Adrenal gland (tissue), 12 donors: ENCODE measurements around the gene DIO3. TPM values are rescaled to one million over a fixed set of nuclear protein-coding genes. Genes with fewer than 3 reads are reported as not detected.

Experiments
- DNase-seq, 7 donors: peaks; one replicate each; pipeline ENCODE4 v3.0.0-alpha.2; 2019 to 2020
- H3K27ac ChIP-seq, 5 donors: fragments of 200-600 bp; sonication (generic) in 4 of 5; 1 replicate in 3 of 5; 2 replicates in 2 of 5; pipeline versions ENCODE4 v1.5.1 to v1.8.0; 2016 to 2020; ENCODE audit warnings: mild to moderate bottlenecking in 1 of 5
- H3K27me3 ChIP-seq: fragments of 200-600 bp; 2 replicates; pipeline ENCODE4 v1.8.0; 2021
- H3K36me3 ChIP-seq, 2 donors: fragments of 200-600 bp; replicated peaks in 1 of 2; 1 replicate in 1 of 2; 2 replicates in 1 of 2; pipeline versions ENCODE4 v1.5.1 to v1.8.0; 2018 to 2022
- H3K4me1 ChIP-seq, 2 donors: fragments of 200-600 bp; replicated peaks in 1 of 2; 1 replicate in 1 of 2; 2 replicates in 1 of 2; pipeline versions ENCODE4 v1.5.1 to v1.8.0; 2018 to 2021
- H3K4me3 ChIP-seq, 4 donors: fragments of 200-600 bp; sonication (generic) in 3 of 4; one replicate each; pipeline ENCODE4 v1.5.1; 2016 to 2018
- H3K9me3 ChIP-seq, 3 donors: fragments of 200-600 bp; sonication (generic) in 1 of 3; replicated peaks in 1 of 3; 1 replicate in 2 of 3; 2 replicates in 1 of 3; pipeline versions ENCODE4 v1.5.1 to v1.8.0; 2016 to 2021
- POLR2A ChIP-seq, 2 donors: fragments of 450-650 bp; IDR thresholded peaks; one replicate each; pipeline ENCODE4 v1.6.1; 2017; ENCODE audit warnings: antibody characterized with exemption in 2 of 2, mild to moderate bottlenecking in 2 of 2, moderate library complexity in 1 of 2
- WGBS, 4 donors: extraction: QIAGEN DNeasy Blood & Tissue Kit in 2 of 4; methylation state at CpG; one replicate each; pipeline versions ENCODE4 v1.1.5 to v1.1.7; 2013 to 2017; 5-methylcytosine and 5-hydroxymethylcytosine counted together
- intact Hi-C, 2 donors: fragments of 100-400 bp; cut with DNase I; formaldehyde crosslinking; loops; one replicate each; pipeline versions ENCODE4 v1.14.1 to v1.15.0; 2022 to 2023
- polyA plus RNA-seq, 3 donors: library from polyadenylated mRNA; stranded (reverse); fragments of 200-250 nt in 2 of 3; fragments of 350-450 nt in 1 of 3; fragmentation: Illumina TruSeq in 1 of 3; extraction: RNeasy Lipid Tissue Mini Kit (QIAGEN cat#74804) in 1 of 3; gene quantifications; one replicate each; pipeline ENCODE4 v1.2.3, GENCODE V29; 2013 to 2014
- total RNA-seq, 9 donors: library from RNA; depleted of rRNA in 4 of 9; stranded (reverse); fragments of >200 nt in 4 of 9; fragments of 120-200 nt in 1 of 9; fragmentation: NEBNext Ultra II Directional in 1 of 9; extraction: Animal tissue kit (Norgen Biotek cat#: 25700) in 1 of 9; gene quantifications; one replicate each; pipeline versions ENCODE4 v1.1.0 to v1.2.4, GENCODE V29; 2013 to 2023
- TF ChIP-seq, protein P1 (sequence below), 6 experiments: fragments of 450-650 bp in 4 of 6; fragments of 200-600 bp in 2 of 6; sonication (generic) in 1 of 6; IDR thresholded peaks; 1 replicate in 5 of 6; 2 replicates in 1 of 6; pipeline versions ENCODE4 v1.5.1 to v1.8.0; 2016 to 2021; ENCODE audit warnings: antibody characterized with exemption in 6 of 6, mild to moderate bottlenecking in 2 of 6, moderate library complexity in 1 of 6
- donor health status: healthy with polysubstance abuse.
- donor health status: Bipolar disorder and iron deficiency.
- donor health status: DM: yes; HTN: yes; CAD: no.
- donor health status: DM: no; HTN: no; CAD: no.
- donor health status: DM: no; HTN: no; CAD: no.
- donor health status: DM: yes; HTN: yes; CAD: no.

Gene DIO3
- total and polyA plus RNA-seq, 12 donors = 0.16 to 1.8 (median 0.27) TPM; not detected in 3

DNA sequence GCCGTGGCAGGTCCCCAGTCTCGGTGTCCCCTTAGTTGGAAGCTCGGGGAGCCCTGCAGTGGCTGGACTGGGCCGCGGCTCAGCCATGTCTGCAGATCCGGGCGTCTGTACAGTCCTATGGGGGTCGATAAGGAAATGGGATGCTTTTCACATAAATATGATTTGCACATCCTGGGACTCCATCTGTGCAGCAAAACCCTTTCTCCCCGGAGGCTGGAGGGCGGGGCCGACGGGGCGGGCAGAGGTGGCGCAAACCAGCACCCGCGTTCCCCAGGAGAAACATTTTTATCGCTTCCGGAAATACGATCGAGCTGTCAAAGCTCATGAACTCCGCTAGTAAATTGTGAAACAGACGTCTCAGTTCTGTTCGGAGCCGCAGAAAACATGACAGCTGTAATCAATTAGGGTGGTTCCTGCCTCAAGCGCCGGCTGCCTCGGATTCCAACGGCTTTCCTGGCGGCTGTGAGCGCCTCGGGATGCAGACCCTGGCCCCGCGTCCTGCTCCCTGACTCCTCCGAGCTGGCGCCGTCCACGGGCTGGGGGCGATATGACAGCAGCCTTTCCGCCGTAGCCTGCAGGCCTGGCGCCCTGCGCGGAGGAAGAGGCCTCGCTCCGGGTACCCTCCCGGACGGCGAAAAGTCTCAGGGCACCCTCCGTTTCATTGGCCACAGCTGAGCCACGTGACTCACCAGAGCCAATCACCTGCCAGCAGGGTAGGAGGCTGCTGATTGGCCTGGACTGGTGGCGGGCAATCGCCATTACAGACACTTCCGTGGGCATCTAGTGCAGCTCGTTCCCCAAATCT is 23.0 kb downstream of the DIO3 start:
- WGBS, 4 donors = 54 to 76% (median 72%) methylated on average over 36 to 54 of the region's 54 CpGs
- Histone ChIP-seq H3K9me3 (no peaks in the 10 kb centered on the region), H3K4me1 (no peaks in the 10 kb centered on the region), H3K27ac (peak overlapping the region in 1 of 5 donors; percentile 17), H3K36me3 (no peaks in the 10 kb centered on the region), H3K4me3 (no peak overlapping the region), H3K27me3 (no peaks in the 10 kb centered on the region)
- no peak for TF ChIP-seq POLR2A (IDR thresholded peaks at IDR 0.05)
- TF ChIP-seq, protein P1, sequence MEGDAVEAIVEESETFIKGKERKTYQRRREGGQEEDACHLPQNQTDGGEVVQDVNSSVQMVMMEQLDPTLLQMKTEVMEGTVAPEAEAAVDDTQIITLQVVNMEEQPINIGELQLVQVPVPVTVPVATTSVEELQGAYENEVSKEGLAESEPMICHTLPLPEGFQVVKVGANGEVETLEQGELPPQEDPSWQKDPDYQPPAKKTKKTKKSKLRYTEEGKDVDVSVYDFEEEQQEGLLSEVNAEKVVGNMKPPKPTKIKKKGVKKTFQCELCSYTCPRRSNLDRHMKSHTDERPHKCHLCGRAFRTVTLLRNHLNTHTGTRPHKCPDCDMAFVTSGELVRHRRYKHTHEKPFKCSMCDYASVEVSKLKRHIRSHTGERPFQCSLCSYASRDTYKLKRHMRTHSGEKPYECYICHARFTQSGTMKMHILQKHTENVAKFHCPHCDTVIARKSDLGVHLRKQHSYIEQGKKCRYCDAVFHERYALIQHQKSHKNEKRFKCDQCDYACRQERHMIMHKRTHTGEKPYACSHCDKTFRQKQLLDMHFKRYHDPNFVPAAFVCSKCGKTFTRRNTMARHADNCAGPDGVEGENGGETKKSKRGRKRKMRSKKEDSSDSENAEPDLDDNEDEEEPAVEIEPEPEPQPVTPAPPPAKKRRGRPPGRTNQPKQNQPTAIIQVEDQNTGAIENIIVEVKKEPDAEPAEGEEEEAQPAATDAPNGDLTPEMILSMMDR (IDR thresholded peaks at IDR 0.05) = no peak
- DNase-seq = no peak
- intact Hi-C loops = no loop called here

DNA sequence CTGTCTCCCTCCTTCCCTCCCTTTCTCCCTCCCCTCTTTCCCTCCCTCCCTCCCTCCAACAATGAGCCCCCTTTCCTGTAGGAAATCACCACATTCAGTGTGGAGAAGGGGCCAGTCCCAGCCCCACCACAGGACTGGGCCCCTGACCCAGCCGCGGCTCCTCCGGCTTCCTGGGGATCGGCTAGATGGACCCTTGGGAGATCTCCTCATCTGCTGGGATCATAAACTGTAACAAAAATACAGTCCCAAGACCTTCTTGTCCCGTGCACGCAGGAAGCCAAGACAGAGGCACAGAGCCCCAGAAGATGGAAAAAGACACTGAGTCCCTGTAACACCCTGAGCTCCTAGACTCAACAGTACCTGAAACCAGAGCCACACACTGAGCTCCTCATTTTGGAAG is 23.9 kb downstream of the DIO3 start:
- intact Hi-C loops = no loop called here
- TF ChIP-seq, protein P1 (IDR thresholded peaks at IDR 0.05) = no peak
- no peak for TF ChIP-seq POLR2A (IDR thresholded peaks at IDR 0.05)
- no peaks in the 10 kb centered on the region for H3K9me3 ChIP-seq
- H3K27ac ChIP-seq = no peak overlapping the region
- no peak overlapping the region for H3K4me3 ChIP-seq
- 82 to 91% (median 88%) methylated on average over 6 of the region's 6 CpGs for WGBS, 4 donors
- no peaks in the 10 kb centered on the region for H3K36me3 ChIP-seq
- no peak for DNase-seq
- no peaks in the 10 kb centered on the region for H3K27me3 ChIP-seq
- no peaks in the 10 kb centered on the region for H3K4me1 ChIP-seq

DNA sequence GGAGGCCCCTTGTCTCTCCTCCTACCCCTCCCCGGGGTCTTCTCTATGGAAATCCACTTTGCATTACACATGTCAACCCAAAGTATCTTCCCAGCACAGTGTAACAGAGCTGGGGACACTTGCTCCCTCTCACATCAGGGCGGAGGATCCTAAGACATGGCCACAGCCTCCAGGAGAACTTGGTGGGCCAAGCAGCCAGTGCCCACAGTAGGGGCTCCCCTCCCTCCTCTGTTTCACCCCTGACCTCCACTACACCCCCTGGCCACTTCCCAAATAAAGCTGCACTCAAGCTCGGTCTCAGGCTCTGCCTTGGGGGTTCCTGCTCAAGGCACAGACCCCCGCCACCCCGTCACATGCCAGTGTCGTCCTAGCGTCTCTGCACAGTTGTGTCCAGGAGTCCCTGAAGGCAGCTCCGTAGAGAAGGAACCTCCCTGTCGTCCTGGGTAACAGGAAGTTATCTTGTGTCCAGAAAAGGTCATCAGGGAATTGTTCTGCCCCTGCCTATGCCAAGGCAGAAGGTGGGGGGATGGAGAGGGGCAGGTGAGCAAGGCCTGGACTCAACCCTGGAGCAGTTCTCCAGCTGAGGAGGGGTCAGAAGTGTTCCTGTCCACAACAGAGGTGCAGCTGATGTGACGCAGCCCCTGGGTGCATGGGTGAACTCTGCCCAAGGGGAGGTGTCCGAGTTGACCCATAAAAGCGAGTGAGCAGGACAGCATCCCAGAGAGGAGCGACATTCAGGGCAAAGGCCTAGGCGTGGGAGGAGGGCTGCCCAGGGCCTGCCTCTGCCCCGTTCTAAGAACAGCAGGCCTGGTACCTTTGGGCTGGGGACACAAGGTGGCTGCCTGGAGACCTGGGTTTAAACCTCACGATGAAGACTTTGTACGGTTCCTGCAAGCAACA is 25.5 kb downstream of the DIO3 start:
- H3K4me1 ChIP-seq = no peaks in the 10 kb centered on the region

More for the DNA sequence above, 25.5 kb downstream of the DIO3 start:
- DNase-seq = peak in 1 of 7 donors; percentile 6
- Histone ChIP-seq H3K27ac (no peak overlapping the region), H3K36me3 (no peaks in the 10 kb centered on the region), H3K4me3 (no peak overlapping the region), H3K9me3 (no peaks in the 10 kb centered on the region), H3K27me3 (no peaks in the 10 kb centered on the region)
- intact Hi-C loops = no loop called here
- WGBS, 4 donors = 86 to 90% (median 88%) methylated on average over 6 to 17 of the region's 17 CpGs
- TF ChIP-seq POLR2A (IDR thresholded peaks at IDR 0.05) = no peak
- TF ChIP-seq, protein P1 (IDR thresholded peaks at IDR 0.05) = no peak
